Myocyte (in vitro differentiated cells): ENCODE results near the gene CSNK1G3. TPM values are rescaled to one million over a fixed set of nuclear protein-coding genes. Genes with fewer than 3 reads are reported as not detected.
A peak's percentile ranks its signal among the peaks of the same experiment; 100 is the strongest.

Experiments
- DNase-seq: peaks from one replicate; pipeline ENCODE4 v3.0.0-alpha.2; 2012; ENCODE audit warnings: low read depth
- total RNA-seq: library from RNA; depleted of rRNA; stranded (reverse); fragments of >200 nt; gene quantifications from 2 replicates; pipeline ENCODE4 v1.2.3, GENCODE V29; 2014

CSNK1G3 gene
- total RNA-seq, 1 donor from 2014 or later, result 38.9 TPM

- DNase-seq, result peak; percentile 30
Observed at GRCh38 chr5:123512611-123513461, 859 bp downstream of the CSNK1G3 start.

- DNase-seq, result no peak
Observed at GRCh38 chr5:123514615-123515355, 2.8 kb downstream of the CSNK1G3 start.

GRCh38 chr5:123515904-123516303, 3.9 kb downstream of the CSNK1G3 start:
- DNase-seq, result no peak

- DNase-seq, result no peak
Observed at GRCh38 chr5:123517476-123517875, 5.5 kb downstream of the CSNK1G3 start.

GRCh38 chr5:123518111-123518510, 6.1 kb downstream of the CSNK1G3 start:
- no peak for DNase-seq

- no peak for DNase-seq
Observed at GRCh38 chr5:123520677-123521247, 8.8 kb downstream of the CSNK1G3 start.

- DNase-seq, result no peak
Observed at GRCh38 chr5:123524146-123524545, 12.2 kb downstream of the CSNK1G3 start.

GRCh38 chr5:123527190-123527589, 15.2 kb downstream of the CSNK1G3 start:
- DNase-seq, result no peak

- no peak for DNase-seq
Observed at GRCh38 chr5:123528065-123528464, 16.1 kb downstream of the CSNK1G3 start.

GRCh38 chr5:123528878-123529277, 16.9 kb downstream of the CSNK1G3 start:
- no peak for DNase-seq

- peak; percentile 45 for DNase-seq
Observed at GRCh38 chr5:123530728-123531127, 18.8 kb downstream of the CSNK1G3 start.

- DNase-seq, result no peak
Observed at GRCh38 chr5:123535648-123536047, 23.7 kb downstream of the CSNK1G3 start.

- no peak for DNase-seq
Observed at GRCh38 chr5:123537256-123537655, 25.3 kb downstream of the CSNK1G3 start.

- no peak for DNase-seq
Observed at GRCh38 chr5:123537845-123538244, 25.9 kb downstream of the CSNK1G3 start.

- DNase-seq, result peak; percentile 55
Observed at GRCh38 chr5:123538670-123539459, 26.9 kb downstream of the CSNK1G3 start.

- DNase-seq, result no peak
Observed at GRCh38 chr5:123540534-123540933, 28.6 kb downstream of the CSNK1G3 start.

- DNase-seq, result no peak
Observed at GRCh38 chr5:123543438-123543837, 31.5 kb downstream of the CSNK1G3 start.

GRCh38 chr5:123545506-123545905, 33.5 kb downstream of the CSNK1G3 start:
- no peak for DNase-seq

GRCh38 chr5:123546657-123547056, 34.7 kb downstream of the CSNK1G3 start:
- DNase-seq, result no peak

GRCh38 chr5:123549256-123549904, 37.4 kb downstream of the CSNK1G3 start:
- DNase-seq, result no peak

GRCh38 chr5:123554601-123555000, 42.6 kb downstream of the CSNK1G3 start:
- DNase-seq, result no peak
